Esophagus squamous epithelium (tissue), 4 donors: ENCODE measurements around the gene RNF187.

Source experiments
- CTCF ChIP-seq, 6 experiments: fragments of 450-650 bp in 4 of 6; fragments of 200-600 bp in 2 of 6; sonication (generic) in 2 of 6; IDR thresholded peaks; one replicate each; pipeline ENCODE4 v1.5.1; 2016 to 2019; ENCODE audit warnings: antibody characterized with exemption in 6 of 6, mild to moderate bottlenecking in 4 of 6, moderate library complexity in 4 of 6
- POLR2A ChIP-seq, 4 donors: fragments of 450-650 bp; IDR thresholded peaks; one replicate each; pipeline ENCODE4 v1.6.1; 2017; ENCODE audit warnings: antibody characterized with exemption in 4 of 4, mild to moderate bottlenecking in 4 of 4, moderate library complexity in 3 of 4

DNA sequence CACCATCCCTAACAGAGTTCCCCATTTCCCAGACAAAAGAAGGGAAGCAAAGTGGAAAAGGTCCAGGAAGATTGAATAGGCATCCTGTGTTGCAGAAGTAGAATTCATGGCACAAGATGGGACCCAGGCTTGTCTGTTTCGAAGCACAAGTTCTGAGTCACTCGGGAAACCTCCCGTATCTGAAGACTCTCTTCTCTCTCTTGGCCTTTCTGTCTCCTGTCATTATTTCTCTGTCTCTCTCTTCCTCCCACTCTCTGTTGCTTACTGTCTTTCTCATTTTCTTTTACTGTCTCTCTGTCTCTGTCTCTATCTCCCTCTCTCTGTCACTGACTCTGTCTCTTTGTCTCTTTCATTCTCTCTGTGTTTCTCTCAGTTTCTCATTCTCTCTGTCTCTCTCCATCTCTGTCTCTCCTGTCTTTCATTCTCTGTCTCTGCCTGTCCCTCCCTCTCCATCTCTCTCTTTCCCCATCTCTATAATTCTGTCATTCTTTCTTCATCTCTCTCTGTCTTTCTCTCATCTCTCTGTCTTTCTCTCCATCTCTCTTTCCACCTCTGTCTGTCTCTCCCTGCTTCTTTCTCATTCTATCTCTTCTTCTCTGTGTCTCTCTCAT lies 23.7 kb downstream of the RNF187 start:
- no peak for TF ChIP-seq CTCF (IDR thresholded peaks at IDR 0.05)
- TF ChIP-seq POLR2A (IDR thresholded peaks at IDR 0.05) = no peak
